Measurements from ENCODE around the gene SNX12.
"Not testable (repeated sequence)": the region's sequence is repeated elsewhere in the genome, so short reads cannot be mapped to it uniquely, and the experiment has no call there.

The SNX12 gene

DNA sequence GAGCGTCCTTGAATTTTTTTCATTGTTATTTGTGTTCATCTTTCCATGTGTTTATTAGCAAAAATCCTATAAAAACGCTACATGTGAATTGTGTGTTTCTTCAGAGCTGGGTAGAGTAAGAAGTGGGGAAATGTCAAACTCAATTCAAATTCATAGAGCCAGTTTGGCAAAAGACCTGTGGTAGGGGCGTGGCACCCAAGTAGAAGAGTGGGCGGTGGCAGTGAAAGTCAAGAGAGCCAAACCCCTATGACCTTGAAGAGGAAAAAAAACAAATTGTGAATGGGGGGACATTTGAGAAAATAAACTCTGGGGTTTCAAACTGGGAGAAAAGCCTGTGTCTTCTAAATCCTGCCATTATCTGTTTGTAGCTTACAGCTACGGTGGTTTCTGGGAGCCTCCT, 23.1 kb upstream of the SNX12 start:
- DNase-seq (ENCODE audit: low read depth in 2 of 2) = no peak

DNA sequence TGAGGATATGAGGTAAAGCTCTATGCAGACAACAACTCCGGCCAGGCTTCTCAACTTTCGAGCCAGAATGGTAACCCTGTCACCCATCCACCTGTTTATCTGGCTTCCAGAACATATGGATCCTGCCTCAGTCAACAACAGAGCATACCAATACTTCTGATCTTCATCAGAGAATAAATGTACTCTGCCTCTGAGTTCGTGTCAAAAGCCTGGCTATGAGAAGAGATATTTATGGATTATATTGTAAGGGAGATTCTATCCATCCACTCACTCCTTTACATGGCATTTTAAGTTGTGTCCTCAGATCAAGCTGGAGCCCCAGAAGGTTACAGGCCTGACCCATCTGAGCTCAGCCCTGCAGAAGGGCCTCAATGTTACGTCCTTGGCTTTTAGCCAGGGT, 17.8 kb upstream of the SNX12 start:
- no peak for DNase-seq (ENCODE audit: low read depth in 2 of 2)

DNA sequence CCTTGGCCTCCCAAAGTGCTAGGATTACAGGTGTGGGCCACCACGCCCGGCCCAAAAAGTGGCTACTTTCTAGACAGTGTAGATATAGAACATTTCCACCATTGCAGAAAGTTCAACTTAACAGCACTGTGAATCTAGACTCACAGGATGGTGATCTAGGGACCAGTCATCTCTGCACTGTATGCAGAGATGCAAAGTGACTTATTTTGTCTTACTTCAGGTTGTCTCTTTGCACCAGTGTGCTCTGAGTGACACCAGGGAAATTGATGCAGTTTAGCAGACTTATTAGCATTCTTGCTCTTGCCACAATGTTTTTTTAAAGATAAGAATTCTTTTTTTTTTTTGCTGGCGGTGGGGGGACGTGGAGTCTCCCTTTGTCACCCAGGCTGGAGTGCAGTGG, 14.7 kb upstream of the SNX12 start:
- DNase-seq (ENCODE audit: low read depth in 2 of 2) = no peak

DNA sequence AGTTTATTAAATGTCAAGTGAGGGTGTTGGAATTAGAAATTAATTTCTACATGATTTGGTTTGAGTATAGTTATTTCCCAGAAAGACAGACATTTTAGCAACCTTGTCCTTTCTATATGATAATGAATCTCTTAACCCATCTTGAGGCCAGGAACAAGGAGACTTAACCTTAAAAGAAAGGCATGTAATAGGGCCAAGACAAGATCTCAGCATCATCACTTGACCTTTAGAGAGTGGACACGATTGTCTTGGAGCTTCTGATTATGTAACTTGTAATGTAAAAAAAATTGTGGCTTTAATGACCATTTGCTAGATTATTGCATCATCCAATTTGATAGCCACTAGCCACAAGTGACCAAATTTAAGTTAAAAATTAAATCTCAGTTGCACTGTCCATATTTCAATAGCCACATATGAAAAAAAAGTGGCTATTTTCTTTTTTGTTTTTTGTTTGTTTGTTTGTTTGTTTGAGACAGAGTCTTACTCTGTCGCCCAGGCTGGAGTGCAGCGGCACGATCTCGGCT, 14.1 kb upstream of the SNX12 start:
- no peak for DNase-seq (ENCODE audit: low read depth in 2 of 2)

DNA sequence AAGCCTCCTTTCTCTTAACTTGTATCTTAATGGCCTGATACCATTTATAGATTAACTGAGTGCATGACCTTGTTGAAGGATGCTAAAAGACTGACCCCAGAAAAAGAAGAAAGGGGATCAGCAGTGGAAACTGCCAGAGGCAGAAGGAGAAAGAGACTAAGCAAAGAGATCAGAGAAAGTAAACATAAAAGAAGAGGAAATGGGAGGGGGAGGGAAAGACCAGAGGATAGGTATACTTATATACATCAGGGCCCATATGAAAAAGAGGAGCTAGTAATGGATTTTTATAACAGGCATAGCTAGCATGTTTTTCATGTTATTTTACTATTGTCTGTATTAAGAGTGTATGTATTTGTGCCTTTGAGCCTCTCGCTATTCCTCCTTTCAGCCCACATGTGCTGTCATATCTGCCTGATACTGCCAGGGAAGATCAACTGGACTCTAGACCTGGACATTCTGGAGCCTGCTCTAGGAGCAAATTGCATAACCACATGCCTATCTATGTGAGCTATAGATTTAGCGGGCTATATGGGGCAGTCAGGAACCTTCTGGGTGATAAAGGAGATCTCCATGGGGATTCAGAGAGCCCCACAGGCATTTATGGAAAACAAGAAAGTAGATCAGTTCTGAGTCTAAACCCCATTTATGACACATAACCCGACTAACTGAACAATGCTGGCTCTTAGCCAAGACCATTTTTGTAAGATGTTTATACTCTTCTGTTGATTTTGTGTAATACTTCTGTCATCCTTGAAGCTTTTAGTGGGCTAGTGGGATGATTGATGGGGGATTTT, 13.4 kb upstream of the SNX12 start:
- no peak for DNase-seq (ENCODE audit: low read depth in 2 of 2)

DNA sequence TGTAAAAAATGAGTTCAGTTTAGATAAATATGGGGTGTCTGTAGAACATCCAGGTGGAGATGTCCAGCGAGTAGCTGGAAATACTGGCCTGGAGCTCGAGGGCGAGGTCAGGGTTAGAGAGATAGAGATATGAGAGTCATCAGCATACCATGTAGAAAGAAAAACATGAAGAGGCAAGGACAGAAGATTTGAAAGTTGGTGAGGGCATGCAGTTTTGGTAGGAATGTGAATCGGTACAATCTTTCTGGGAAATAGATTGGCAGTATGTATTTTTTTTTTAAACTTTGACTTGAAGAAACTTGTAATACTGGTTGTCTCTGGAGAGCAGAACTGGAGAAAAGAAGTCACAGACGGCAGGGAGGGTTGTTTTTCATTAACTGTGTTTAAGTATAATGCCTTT, 2.4 kb upstream of the SNX12 start:
- no peak for DNase-seq (ENCODE audit: low read depth in 2 of 2)

DNA sequence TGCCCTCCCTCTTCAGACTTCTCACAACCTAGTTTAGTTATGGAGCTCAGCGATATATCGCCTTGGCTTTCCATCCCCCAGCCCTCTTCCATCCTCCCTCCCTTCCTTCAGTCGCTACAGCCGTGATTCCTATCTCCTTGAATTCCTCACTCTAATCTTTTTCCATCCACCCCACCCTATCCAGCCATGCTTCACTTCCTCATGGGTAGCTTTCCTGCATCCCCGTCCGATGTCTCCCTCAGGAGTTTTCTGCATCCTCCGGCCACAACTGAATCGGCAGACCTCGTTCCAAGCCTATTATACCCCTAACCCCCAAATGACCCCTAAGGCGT, 456 bp downstream of the SNX12 start:
- DNase-seq (ENCODE audit: low read depth in 2 of 2) = no peak

DNA sequence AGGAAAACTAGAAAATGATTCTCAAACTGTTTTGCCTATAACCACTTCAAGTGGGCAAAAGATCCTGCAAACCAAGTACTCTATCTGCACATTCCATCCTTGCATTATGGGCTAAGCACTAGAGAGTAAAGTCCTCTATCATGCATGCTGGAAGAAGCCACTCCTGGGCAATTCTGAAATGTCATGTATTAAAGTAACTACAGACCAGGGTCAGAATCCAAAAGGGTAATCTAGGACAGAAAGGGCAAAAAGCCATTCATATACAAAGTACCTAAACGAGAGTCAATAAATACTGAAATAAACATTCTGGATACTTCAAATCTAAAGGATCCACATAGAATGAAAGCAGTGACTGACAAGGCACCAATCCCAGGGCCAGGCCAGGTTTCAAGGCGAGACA, 1.0 kb downstream of the SNX12 start:
- DNase-seq (ENCODE audit: low read depth in 2 of 2) = no peak

DNA sequence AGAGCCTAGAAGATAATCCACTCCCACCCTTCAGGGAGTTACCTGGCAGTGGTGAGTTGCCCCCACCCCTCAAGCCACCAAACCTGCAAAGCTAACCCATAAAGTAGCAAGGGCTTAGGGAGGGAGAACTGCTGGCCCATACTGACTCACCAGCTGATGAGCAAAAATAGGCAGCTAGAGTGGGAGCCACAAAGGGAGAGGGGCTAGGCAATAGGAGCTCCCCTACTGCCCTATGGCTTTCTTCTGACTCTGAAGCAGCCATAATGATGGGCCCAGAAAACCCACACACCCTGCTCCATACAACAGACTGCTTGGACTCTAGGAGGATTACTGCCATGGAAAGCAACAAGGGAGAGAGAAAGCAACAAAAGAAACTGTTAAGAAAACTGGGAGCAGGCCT, 8.0 kb downstream of the SNX12 start:
- DNase-seq (ENCODE audit: low read depth in 2 of 2) = no peak

DNA sequence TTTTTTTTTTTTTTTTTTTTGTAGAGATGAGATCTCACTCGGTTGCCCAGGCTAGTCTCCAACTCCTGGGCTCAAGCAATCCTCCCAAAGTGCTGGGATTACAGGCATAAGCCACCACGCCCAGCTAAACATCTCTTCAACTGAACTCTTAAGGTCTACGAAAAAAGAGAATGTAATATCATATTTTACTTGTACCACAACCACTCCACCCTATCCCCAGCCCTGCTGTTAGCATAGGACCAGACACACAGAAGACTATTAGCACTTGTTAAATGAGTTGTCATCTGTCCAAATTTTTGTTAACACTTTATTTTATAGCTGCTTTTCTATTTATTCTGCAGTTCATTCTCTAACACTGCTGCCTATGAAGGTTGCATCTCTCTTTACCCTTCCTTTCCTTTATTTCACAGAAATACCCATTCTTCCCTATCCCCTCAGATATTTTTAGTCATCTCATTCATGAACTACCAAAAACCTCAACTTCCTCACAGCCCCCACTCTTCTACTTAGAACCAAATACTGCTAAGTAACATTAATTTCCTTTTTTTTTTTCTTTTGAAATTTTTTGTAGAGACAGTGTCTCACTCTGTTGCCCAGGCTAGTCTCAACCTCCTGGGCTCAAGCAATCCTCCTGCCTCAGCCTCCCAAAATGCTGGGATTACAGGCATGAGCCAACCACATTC, 10.1 kb downstream of the SNX12 start:
- DNase-seq (ENCODE audit: low read depth in 2 of 2) = no peak

DNA sequence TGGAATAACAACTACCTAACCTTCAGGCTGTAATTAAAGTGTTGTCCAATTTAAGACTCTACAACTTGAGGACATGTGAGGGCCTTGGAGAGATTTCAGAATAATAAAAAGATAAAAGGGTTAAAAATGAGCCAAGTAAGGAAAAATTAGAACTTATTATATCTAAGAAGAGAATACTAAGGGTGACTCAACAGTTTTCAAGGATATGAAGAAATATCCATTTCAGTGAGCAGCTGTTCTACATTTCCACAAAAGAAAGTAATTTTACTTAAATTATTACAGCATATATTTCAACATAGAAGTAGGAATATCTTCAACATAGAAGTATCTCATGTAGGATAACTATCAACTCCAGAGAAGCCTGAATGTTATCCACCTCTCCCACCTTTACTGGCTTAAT, 11.3 kb downstream of the SNX12 start:
- DNase-seq (ENCODE audit: low read depth in 2 of 2) = no peak

DNA sequence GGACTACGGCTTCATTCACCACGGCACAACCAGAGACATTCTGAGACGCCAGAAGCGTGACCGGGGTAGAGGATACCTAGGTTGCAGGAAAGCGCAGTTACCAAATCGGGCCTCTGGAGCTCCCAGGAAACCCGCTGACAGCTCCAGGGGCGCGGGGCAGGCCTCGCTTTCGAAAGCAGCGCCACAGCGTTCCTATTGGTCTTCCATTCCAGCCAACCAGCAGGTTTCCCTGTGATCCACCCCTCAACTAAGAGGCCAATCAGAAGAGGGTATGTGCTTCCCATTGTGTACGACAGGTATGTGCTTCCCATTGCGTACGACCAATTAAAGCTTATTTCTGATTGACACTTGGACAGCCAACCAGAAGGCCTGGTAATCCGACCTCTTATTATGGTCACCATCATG, 14.9 kb downstream of the SNX12 start:
- DNase-seq (ENCODE audit: low read depth in 2 of 2) = no peak

DNA sequence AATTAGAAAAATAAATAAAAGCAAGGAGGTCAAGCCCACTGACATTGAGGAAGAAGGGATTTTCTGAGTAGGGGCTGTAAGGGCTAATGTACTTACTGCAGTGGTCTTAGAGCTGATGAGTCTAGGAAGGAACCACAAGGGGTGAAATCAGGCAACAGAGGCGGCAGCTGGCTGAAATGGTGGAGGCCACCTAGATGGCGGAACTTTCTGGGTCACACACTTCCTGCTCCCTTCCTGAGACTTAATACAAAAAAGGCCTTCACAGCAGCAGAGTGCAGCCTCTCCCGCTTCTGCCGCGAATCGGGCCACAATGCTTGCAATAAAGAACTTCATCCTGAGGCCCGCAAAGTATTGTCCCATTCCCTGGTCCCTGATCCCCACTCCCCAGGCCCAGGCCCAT, 15.4 kb downstream of the SNX12 start:
- DNase-seq (ENCODE audit: low read depth in 2 of 2) = no peak

DNA sequence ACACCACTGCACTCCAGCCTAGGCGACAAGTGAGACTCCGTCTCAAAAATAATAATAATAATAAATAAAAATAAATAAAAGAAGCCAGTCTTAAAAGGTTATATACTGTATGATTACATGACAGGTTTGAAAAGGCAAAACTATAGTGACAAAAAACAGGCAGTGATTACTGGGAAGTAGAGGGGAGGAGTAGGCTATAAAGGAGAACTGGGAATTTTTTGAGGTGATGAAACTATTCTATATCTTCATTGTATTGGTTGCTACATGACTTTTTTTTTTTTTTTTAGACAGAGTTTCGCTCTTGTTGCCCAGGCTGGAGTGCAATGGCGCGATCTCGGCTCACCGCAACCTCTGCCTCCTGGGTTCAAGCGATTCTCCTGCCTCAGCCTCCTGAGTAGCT, 20.2 kb downstream of the SNX12 start:
- not testable (repeated sequence) for DNase-seq (ENCODE audit: low read depth in 2 of 2)

DNA sequence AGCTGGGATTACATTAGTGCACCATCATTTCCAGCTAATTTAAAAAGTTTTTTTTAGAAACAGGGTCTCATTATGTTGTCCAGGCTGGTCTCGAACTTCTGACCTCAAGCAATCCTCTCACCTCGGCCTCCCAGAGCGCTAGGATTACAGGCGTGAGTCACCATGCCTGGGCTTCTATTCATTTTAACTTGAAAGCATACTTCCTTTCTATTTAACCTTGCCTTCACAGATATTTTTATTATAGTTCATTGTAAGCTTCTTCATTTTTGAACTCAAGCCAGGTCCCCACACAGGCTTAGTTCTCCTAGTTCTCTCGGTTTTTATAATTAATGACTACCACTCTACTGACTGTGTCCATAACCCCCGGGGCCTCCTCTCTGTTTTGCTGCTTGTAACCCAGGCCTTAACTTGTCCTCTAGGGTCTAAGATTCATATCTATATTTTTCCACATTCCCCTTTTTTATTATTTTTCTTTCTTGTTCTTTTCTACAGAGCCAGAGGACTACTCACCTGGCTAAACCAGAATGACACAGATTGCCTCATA, 50.7 kb downstream of the SNX12 start:
- no peak for DNase-seq (ENCODE audit: low read depth in 2 of 2)
